HepG2 (cell line): Measurements from ENCODE around the gene PITRM1. TPM values are rescaled to one million over a fixed set of nuclear protein-coding genes. Genes with fewer than 3 reads are reported as not detected.

Experiments used
- ATAC-seq: fragments of 200-7000 bp; cut with Tn5 transposase; 3 replicates; pipeline ENCODE4 v1.9.1; 2020; ENCODE audit warnings: mild to moderate bottlenecking, moderate library complexity
- BruUV-seq: library from RNA; stranded (reverse); fragments of 400-500 nt; replicated peaks from 2 replicates; lab custom pipeline; 2021; lab: Mats Ljungman, UMichigan
- CTCF ChIA-PET: fragments of 300-600 bp; formaldehyde crosslinking; extraction: SDS; loops from one replicate; lab custom pipeline; 2021; ENCODE audit warnings: low total read pairs, inconsistent platforms, low intra/inter-chr PET ratio; lab: Yijun Ruan, JAX
- POLR2A ChIA-PET: fragments of 350-600 bp; sonication (Branson Sonifier 250); formaldehyde crosslinking; loops from one replicate; lab custom pipeline; 2020; ENCODE audit warnings: antibody characterized with exemption, inconsistent platforms; lab: Yijun Ruan, JAX
- DNase-seq: peaks from one replicate; pipeline ENCODE4 v3.0.0-alpha.2; 2015; ENCODE audit warnings: low spot score
- FAIRE-seq: peaks from 3 replicates; lab custom pipeline; 2011; peaks lifted over from hg19 to GRCh38; lab: Jason Lieb, UNC
- H2AFZ ChIP-seq: one replicate; pipeline ENCODE4 v1.6.1; 2011; ENCODE audit warnings: low read length, inconsistent platforms
- H3K27ac ChIP-seq: fragments of 300-600 bp; 3 replicates; pipeline ENCODE4 v1.8.0; 2011; ENCODE audit warnings: mixed run types, mild to moderate bottlenecking, mixed read lengths, low read length, inconsistent platforms; ENCODE audit not compliant: insufficient read depth; ENCODE audit errors: extremely low read length
- H3K27me3 ChIP-seq, 2 experiments: fragments of 200-600 bp in 1 of 2; 2 replicates in 1 of 2; 3 replicates in 1 of 2; pipeline versions ENCODE4 v1.6.0 to v1.8.0; 2011; ENCODE audit warnings: low read length in 2 of 2, mild to moderate bottlenecking in 2 of 2, moderate library complexity in 2 of 2, inconsistent platforms in 1 of 2; ENCODE audit not compliant: insufficient read depth in 2 of 2, control insufficient read depth in 1 of 2
- H3K36me3 ChIP-seq, 2 experiments: fragments of 200-600 bp in 1 of 2; replicated peaks in 1 of 2; 2 replicates in 1 of 2; 3 replicates in 1 of 2; pipeline versions ENCODE4 v1.5.1 to v1.8.0; 2011; ENCODE audit warnings: low read length in 2 of 2, inconsistent platforms in 1 of 2; ENCODE audit not compliant: insufficient read depth in 2 of 2, control insufficient read depth in 1 of 2
- H3K4me1 ChIP-seq: 2 replicates; pipeline ENCODE4 v1.5.1; 2012; ENCODE audit warnings: low read length, inconsistent platforms; ENCODE audit not compliant: insufficient read depth
- H3K4me2 ChIP-seq: 2 replicates; pipeline ENCODE4 v1.6.0; 2011; ENCODE audit warnings: low read depth, low read length, inconsistent platforms
- H3K4me3 ChIP-seq, 3 experiments: fragments of 200-600 bp in 1 of 3; sonication (generic), shearing (Covaris generic) in 1 of 3; replicated peaks in 1 of 3; 2 replicates each; pipeline ENCODE4 v1.5.1; 2011 to 2016; ENCODE audit warnings: low read length in 3 of 3, inconsistent platforms in 2 of 3, low read depth in 2 of 3, mild to moderate bottlenecking in 2 of 3, control low read depth in 1 of 3, mixed read lengths in 1 of 3; ENCODE audit not compliant: insufficient read depth in 1 of 3
- H3K79me2 ChIP-seq: one replicate; pipeline ENCODE4 v1.6.1; 2011; ENCODE audit warnings: low read length, inconsistent platforms; ENCODE audit not compliant: insufficient read depth
- H3K9ac ChIP-seq: 2 replicates; pipeline ENCODE4 v1.6.0; 2011; ENCODE audit warnings: mild to moderate bottlenecking, low read depth, low read length, inconsistent platforms; ENCODE audit not compliant: insufficient read depth
- H3K9me3 ChIP-seq: 2 replicates; pipeline ENCODE4 v1.5.1; 2012; ENCODE audit warnings: mild to moderate bottlenecking, low read length
- H4K20me1 ChIP-seq: 2 replicates; pipeline ENCODE4 v1.6.0; 2011; ENCODE audit warnings: inconsistent platforms, mild to moderate bottlenecking, low read length, moderate library complexity; ENCODE audit not compliant: insufficient read depth
- CC2D1A ChIP-seq: sonication (generic); formaldehyde crosslinking; IDR thresholded peaks from 2 replicates; pipeline ENCODE4 v1.8.1; 2023; ENCODE audit warnings: mild to moderate bottlenecking, missing genetic modification reagents
- POLR2A ChIP-seq, 2 experiments: IDR thresholded peaks; 2 replicates each; pipeline ENCODE4 v1.6.1; 2011; ENCODE audit warnings: low read depth in 2 of 2, low read length in 2 of 2, mild to moderate bottlenecking in 1 of 2, moderate library complexity in 1 of 2; ENCODE audit not compliant: insufficient read depth in 1 of 2
- SRSF1 ChIP-seq: fragments of 200-400 bp; formaldehyde crosslinking; optimal IDR thresholded peaks from 2 replicates; pipeline ENCODE3; 2017; ENCODE audit warnings: mild to moderate bottlenecking, low read depth, low read length, moderate library complexity
- SYNCRIP ChIP-seq: fragments of 200-400 bp; formaldehyde crosslinking; IDR thresholded peaks from 2 replicates; pipeline ENCODE4 v1.6.1; 2018; ENCODE audit warnings: mild to moderate bottlenecking, low read depth, low read length; ENCODE audit not compliant: insufficient read depth
- ZNF335 ChIP-seq: sonication (generic); formaldehyde crosslinking; IDR thresholded peaks from 2 replicates; pipeline ENCODE4 v1.4.0; 2020; ENCODE audit warnings: missing genetic modification reagents
- ZNF354B ChIP-seq: sonication (generic); formaldehyde crosslinking; IDR thresholded peaks from 2 replicates; pipeline ENCODE4 v1.8.0; 2022; ENCODE audit warnings: mild to moderate bottlenecking, missing genetic modification reagents
- ZNF546 ChIP-seq: sonication (generic); formaldehyde crosslinking; conservative IDR thresholded peaks from 2 replicates; pipeline ENCODE4 v1.8.1; 2023; ENCODE audit warnings: mild to moderate bottlenecking, missing genetic modification reagents
- WGBS: methylation state at CpG from one replicate; pipeline ENCODE4 v1.1.6; 2017; ENCODE audit warnings: low lambda C conversion rate; 5-methylcytosine and 5-hydroxymethylcytosine counted together
- in situ Hi-C: cut with HindIII; loops from 2 replicates; pipeline ENCODE4 v1.10.0; 2017; ENCODE audit warnings: low pct_unique_long_range_greater_than_20kb; ENCODE audit not compliant: extremely low pct_ligation_motif_present
- intact Hi-C: fragments of 100-400 bp; cut with micrococcal nuclease; formaldehyde crosslinking; loops from one replicate; pipeline ENCODE4 v1.10.0; 2022; ENCODE audit not compliant: unreplicated experiment
- polyA plus RNA-seq, 8 experiments: library from polyadenylated mRNA; depleted of rRNA in 3 of 8; stranded (reverse) in 7 of 8; unstranded in 1 of 8; fragments of >200 nt; fragmentation: Illumina TruSeq in 4 of 8; extraction: Trizol in 4 of 8; gene quantifications; 2 replicates each; pipeline versions ENCODE4 v1.2.1 to v1.2.3, GENCODE V29; 2011 to 2016; ENCODE audit warnings: low read depth in 4 of 8, missing spikeins in 1 of 8, mixed read lengths in 1 of 8; ENCODE audit not compliant: insufficient read depth in 1 of 8
- total RNA-seq, 5 experiments: library from RNA; depleted of rRNA; stranded (reverse); fragments of >200 nt; fragmentation: Illumina TruSeq; extraction: Trizol; gene quantifications; 2 replicates each; pipeline ENCODE4 v1.2.3, GENCODE V29; 2016; ENCODE audit warnings: low read depth in 1 of 5
- TF ChIP-seq, protein P1 (sequence below): fragments of 450-650 bp; IDR thresholded peaks from 2 replicates; pipeline ENCODE4 v1.6.1; 2016
- TF ChIP-seq, protein P2 (sequence below): sonication (generic); formaldehyde crosslinking; IDR thresholded peaks from 2 replicates; pipeline ENCODE4 v1.4.0; 2020; ENCODE audit warnings: mild to moderate bottlenecking, missing genetic modification reagents

PITRM1 gene
- total and polyA plus RNA-seq, 2 of the 13 experiments (the other 11 are each of a cell fraction or from before 2014, with no cell fraction given): 16.4 to 29.0 TPM

DNA sequence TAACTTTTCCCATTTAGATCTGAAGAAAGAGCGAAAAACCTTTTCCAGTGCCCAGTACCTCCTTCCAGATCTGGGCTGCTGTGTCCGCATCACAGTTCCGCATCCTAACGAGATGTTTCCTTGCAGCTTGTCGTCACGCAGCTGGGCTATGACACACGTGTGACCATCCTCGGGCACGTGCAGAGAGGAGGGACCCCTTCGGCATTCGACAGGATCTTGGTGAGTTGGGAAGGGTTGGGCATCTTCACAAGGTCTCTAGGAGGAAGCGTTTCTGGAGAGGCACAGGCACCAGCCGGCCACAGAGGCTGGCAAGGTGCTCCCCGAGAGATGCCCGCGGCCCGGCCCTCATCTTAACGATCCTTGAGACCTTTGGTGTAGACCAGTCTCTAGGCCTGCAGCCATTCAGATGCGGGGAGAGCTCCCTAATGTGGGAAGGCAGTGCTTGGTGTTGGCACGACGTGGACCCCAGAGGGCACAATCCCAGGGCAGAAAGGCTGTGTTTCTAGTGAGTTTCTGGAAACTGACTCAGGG lies 63.9 kb downstream of the PITRM1 start:
- no peaks in the 10 kb centered on the region for H3K79me2 ChIP-seq
- FAIRE-seq (no peak), DNase-seq (no peak), ATAC-seq (no peak)
- H3K9ac ChIP-seq: no peak overlapping the region
- H3K9me3 ChIP-seq: no peaks in the 10 kb centered on the region
- H3K4me3 ChIP-seq: no peak overlapping the region
- TF ChIP-seq, protein P1, sequence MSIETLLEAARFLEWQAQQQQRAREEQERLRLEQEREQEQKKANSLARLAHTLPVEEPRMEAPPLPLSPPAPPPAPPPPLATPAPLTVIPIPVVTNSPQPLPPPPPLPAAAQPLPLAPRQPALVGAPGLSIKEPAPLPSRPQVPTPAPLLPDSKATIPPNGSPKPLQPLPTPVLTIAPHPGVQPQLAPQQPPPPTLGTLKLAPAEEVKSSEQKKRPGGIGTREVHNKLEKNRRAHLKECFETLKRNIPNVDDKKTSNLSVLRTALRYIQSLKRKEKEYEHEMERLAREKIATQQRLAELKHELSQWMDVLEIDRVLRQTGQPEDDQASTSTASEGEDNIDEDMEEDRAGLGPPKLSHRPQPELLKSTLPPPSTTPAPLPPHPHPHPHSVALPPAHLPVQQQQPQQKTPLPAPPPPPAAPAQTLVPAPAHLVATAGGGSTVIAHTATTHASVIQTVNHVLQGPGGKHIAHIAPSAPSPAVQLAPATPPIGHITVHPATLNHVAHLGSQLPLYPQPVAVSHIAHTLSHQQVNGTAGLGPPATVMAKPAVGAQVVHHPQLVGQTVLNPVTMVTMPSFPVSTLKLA: peak; percentile 61; the same call in 1 of the 2 replicates
- TF ChIP-seq ZNF354B (CRISPR knock-in tag): no peak
- BruUV-seq: no TSS peak
- in situ Hi-C loops (no loop called here), intact Hi-C loops (no loop called here)
- H3K4me1 ChIP-seq: no peaks in the 10 kb centered on the region
- H3K36me3 ChIP-seq: no peaks in the 10 kb centered on the region
- ChIA-PET CTCF (no interaction called here), POLR2A (no interaction called here)
- H2AFZ ChIP-seq: no peak overlapping the region
- H3K27me3 ChIP-seq: no peaks in the 10 kb centered on the region
- H4K20me1 ChIP-seq: 0 out of 2 replicates have a peak, but pooled peaks cover 2% of the 10 kb centered on the region
- no peak overlapping the region for H3K27ac ChIP-seq
- no peak overlapping the region for H3K4me2 ChIP-seq
- 78% methylated on average over 18 of the region's 21 CpGs for WGBS

DNA sequence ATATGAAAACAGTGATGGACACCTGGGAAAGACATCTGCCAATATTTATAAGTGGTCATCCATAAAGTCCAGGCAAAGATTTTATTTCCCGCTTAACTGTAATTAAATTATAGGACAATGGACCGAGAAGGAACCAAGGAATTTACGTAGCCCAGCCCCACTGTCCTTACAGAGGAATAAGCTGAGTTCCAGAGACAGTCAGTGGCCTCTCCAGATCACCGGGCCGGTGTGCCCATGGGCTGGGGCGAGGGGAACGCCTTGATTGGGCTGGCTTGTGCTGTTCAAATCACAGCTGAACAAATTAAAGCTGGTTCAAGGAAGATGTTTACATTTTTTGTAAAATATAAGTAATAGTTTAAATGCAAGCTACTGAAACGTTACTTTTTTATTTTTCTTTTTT lies 64.5 kb downstream of the PITRM1 start:
- intact Hi-C loops: no loop called here
- Histone ChIP-seq H3K36me3 (no peaks in the 10 kb centered on the region), H3K4me2 (no peak overlapping the region), H3K9ac (no peak overlapping the region), H3K79me2 (no peaks in the 10 kb centered on the region), H3K4me1 (peaks cover 4% of the 10 kb centered on the region; the same call in 1 of the 2 replicates), H2AFZ (no peak overlapping the region), H3K9me3 (no peaks in the 10 kb centered on the region), H3K4me3 (no peak overlapping the region), H3K27me3 (no peaks in the 10 kb centered on the region), H4K20me1 (0 out of 2 replicates have a peak, but pooled peaks cover 2% of the 10 kb centered on the region), H3K27ac (no peak overlapping the region)
- no TSS peak for BruUV-seq
- ChIA-PET POLR2A (no interaction called here), CTCF (no interaction called here)
- 76% methylated on average over 8 of the region's 8 CpGs for WGBS
- DNase-seq (no peak), ATAC-seq (no peak), FAIRE-seq (no peak)
- in situ Hi-C loops: no loop called here
- TF ChIP-seq ZNF335 (CRISPR knock-in tag): no peak
- TF ChIP-seq POLR2A (IDR thresholded peaks at IDR 0.05; ENCODE audit: insufficient read depth in 1 of 2, low read depth in 2 of 2, low read length in 2 of 2): no peak
- TF ChIP-seq CC2D1A (CRISPR knock-in tag): no peak
- no peak for TF ChIP-seq SRSF1
- TF ChIP-seq ZNF546 (CRISPR knock-in tag): no peak
- no peak for TF ChIP-seq SYNCRIP
- TF ChIP-seq, protein P2, sequence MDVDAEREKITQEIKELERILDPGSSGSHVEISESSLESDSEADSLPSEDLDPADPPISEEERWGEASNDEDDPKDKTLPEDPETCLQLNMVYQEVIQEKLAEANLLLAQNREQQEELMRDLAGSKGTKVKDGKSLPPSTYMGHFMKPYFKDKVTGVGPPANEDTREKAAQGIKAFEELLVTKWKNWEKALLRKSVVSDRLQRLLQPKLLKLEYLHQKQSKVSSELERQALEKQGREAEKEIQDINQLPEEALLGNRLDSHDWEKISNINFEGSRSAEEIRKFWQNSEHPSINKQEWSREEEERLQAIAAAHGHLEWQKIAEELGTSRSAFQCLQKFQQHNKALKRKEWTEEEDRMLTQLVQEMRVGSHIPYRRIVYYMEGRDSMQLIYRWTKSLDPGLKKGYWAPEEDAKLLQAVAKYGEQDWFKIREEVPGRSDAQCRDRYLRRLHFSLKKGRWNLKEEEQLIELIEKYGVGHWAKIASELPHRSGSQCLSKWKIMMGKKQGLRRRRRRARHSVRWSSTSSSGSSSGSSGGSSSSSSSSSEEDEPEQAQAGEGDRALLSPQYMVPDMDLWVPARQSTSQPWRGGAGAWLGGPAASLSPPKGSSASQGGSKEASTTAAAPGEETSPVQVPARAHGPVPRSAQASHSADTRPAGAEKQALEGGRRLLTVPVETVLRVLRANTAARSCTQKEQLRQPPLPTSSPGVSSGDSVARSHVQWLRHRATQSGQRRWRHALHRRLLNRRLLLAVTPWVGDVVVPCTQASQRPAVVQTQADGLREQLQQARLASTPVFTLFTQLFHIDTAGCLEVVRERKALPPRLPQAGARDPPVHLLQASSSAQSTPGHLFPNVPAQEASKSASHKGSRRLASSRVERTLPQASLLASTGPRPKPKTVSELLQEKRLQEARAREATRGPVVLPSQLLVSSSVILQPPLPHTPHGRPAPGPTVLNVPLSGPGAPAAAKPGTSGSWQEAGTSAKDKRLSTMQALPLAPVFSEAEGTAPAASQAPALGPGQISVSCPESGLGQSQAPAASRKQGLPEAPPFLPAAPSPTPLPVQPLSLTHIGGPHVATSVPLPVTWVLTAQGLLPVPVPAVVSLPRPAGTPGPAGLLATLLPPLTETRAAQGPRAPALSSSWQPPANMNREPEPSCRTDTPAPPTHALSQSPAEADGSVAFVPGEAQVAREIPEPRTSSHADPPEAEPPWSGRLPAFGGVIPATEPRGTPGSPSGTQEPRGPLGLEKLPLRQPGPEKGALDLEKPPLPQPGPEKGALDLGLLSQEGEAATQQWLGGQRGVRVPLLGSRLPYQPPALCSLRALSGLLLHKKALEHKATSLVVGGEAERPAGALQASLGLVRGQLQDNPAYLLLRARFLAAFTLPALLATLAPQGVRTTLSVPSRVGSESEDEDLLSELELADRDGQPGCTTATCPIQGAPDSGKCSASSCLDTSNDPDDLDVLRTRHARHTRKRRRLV (CRISPR knock-in tag): no peak
